KMS-11 (cell line): Measurements from ENCODE around the gene USP48.

Experiments
- H2AFZ ChIP-seq: fragments of 200-600 bp; sonication (generic); 2 replicates; pipeline ENCODE4 v1.6.1; 2016; ENCODE audit warnings: antibody characterized with exemption, mixed run types, low read depth
- H3K27ac ChIP-seq: fragments of 200-600 bp; sonication (generic); 2 replicates; pipeline ENCODE4 v1.6.1; 2016; ENCODE audit warnings: mild to moderate bottlenecking, mixed run types
- H3K27me3 ChIP-seq: fragments of 200-600 bp; sonication (generic); 2 replicates; pipeline ENCODE4 v1.6.1; 2017; ENCODE audit warnings: mild to moderate bottlenecking, low read depth, mixed run types, moderate library complexity; ENCODE audit not compliant: insufficient read depth
- H3K36me3 ChIP-seq: fragments of 200-600 bp; sonication (generic); 2 replicates; pipeline ENCODE4 v1.6.1; 2017; ENCODE audit warnings: mild to moderate bottlenecking, mixed run types; ENCODE audit not compliant: insufficient read depth
- H3K4me1 ChIP-seq: fragments of 200-600 bp; sonication (generic); 2 replicates; pipeline ENCODE4 v1.6.1; 2016; ENCODE audit warnings: mild to moderate bottlenecking, low read depth, mixed run types; ENCODE audit not compliant: poor library complexity, severe bottlenecking
- H3K4me2 ChIP-seq: fragments of 200-600 bp; sonication (generic); 2 replicates; pipeline ENCODE4 v1.7.0; 2016; ENCODE audit warnings: mild to moderate bottlenecking, mixed run types
- H3K4me3 ChIP-seq: fragments of 200-600 bp; sonication (generic); IDR thresholded peaks from 2 replicates; pipeline ENCODE4 v1.6.1; 2017; ENCODE audit warnings: low read depth, low read length, mixed read lengths; ENCODE audit not compliant: insufficient read depth
- H3K79me2 ChIP-seq: fragments of 200-600 bp; sonication (generic); 2 replicates; pipeline ENCODE4 v1.6.1; 2016; ENCODE audit warnings: low read depth, mixed run types; ENCODE audit not compliant: insufficient read depth
- H3K9ac ChIP-seq: fragments of 200-600 bp; sonication (generic); 2 replicates; pipeline ENCODE4 v1.6.1; 2016; ENCODE audit warnings: mild to moderate bottlenecking, mixed run types
- H4K20me1 ChIP-seq: fragments of 200-600 bp; sonication (generic); 2 replicates; pipeline ENCODE4 v1.6.1; 2016; ENCODE audit warnings: mild to moderate bottlenecking, mixed run types; ENCODE audit not compliant: insufficient read depth
- TF ChIP-seq, protein P1 (sequence below): fragments of 200-600 bp; sonication (generic); conservative IDR thresholded peaks from 2 replicates; pipeline ENCODE4 v1.6.1; 2017; ENCODE audit warnings: low read depth, mild to moderate bottlenecking, antibody characterized with exemption, low read length, moderate library complexity, mixed read lengths

The USP48 gene

DNA sequence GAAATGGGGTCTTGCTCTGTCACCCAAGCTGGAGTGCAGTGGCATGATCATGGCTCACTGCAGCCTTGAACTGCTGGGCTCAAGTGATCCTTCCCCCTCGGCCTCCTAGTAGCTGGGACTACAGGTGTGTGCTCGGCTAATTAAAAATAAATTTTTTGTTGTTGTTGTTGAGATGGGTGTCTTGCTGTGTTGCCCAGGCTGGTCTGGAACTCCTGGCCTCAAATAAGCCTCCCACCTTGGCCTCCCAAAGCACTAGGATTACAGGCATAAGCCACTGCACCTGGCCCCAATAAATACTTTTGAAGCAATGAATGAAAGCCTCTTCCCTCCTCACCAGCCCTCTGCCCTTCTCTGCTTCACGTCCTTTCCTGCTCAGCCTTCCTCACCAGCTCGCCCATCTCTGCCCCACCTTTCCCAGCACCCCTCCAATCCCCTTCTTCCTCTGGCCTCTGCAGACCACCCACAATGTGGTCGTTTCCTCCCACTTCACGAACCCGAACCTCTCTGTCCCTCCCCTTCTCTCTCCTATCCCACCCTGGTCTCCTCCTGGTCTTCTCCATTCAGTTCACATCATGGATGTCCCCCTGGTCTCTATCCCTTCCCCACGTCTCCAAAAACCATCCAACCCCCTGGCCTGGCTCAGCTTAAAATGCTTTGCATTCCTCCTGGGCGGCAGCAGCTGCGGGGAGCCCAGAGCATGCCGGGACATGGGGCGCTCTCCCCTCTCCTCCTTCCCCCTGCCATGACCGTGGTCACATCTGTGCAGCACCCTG is 152.2 kb downstream of the USP48 start:
- H4K20me1 ChIP-seq: no peaks in the 10 kb centered on the region
- H3K9ac ChIP-seq: no peak overlapping the region
- no peak overlapping the region for H3K4me3 ChIP-seq
- H3K27me3 ChIP-seq: peaks cover 74% of the 10 kb centered on the region
- H3K79me2 ChIP-seq: no peaks in the 10 kb centered on the region
- H3K36me3 ChIP-seq: no peaks in the 10 kb centered on the region
- TF ChIP-seq, protein P1, sequence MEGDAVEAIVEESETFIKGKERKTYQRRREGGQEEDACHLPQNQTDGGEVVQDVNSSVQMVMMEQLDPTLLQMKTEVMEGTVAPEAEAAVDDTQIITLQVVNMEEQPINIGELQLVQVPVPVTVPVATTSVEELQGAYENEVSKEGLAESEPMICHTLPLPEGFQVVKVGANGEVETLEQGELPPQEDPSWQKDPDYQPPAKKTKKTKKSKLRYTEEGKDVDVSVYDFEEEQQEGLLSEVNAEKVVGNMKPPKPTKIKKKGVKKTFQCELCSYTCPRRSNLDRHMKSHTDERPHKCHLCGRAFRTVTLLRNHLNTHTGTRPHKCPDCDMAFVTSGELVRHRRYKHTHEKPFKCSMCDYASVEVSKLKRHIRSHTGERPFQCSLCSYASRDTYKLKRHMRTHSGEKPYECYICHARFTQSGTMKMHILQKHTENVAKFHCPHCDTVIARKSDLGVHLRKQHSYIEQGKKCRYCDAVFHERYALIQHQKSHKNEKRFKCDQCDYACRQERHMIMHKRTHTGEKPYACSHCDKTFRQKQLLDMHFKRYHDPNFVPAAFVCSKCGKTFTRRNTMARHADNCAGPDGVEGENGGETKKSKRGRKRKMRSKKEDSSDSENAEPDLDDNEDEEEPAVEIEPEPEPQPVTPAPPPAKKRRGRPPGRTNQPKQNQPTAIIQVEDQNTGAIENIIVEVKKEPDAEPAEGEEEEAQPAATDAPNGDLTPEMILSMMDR: no peak
- no peak overlapping the region for H3K27ac ChIP-seq
- no peaks in the 10 kb centered on the region for H3K4me1 ChIP-seq
- H2AFZ ChIP-seq: no peak overlapping the region
- no peak overlapping the region for H3K4me2 ChIP-seq

DNA sequence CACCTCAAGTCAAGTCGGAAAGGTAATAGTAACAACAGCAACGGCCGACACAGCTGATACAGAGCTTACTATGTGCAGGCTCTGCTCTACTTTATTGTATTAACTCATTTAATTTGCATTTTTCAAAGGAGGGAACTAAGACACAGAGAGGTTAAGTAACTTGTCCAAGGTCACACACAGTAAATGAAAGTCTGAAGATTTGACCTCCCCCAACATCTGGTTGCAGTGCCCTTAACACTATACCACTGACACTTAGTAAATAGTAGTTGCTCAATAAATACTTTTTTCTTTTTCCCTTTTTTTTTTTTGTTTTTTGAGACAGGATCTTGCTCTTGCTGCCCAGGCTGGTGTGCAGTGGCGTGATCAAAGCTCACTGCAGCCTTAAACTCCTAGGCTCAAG is 153.0 kb downstream of the USP48 start:
- H3K9ac ChIP-seq: no peak overlapping the region
- H3K79me2 ChIP-seq: no peaks in the 10 kb centered on the region
- H3K4me3 ChIP-seq: no peak overlapping the region
- peaks cover 73% of the 10 kb centered on the region for H3K27me3 ChIP-seq
- no peak overlapping the region for H3K4me2 ChIP-seq
- H4K20me1 ChIP-seq: no peaks in the 10 kb centered on the region
- TF ChIP-seq, protein P1: no peak
- H3K36me3 ChIP-seq: no peaks in the 10 kb centered on the region
- H2AFZ ChIP-seq: no peak overlapping the region
- no peak overlapping the region for H3K27ac ChIP-seq
- no peaks in the 10 kb centered on the region for H3K4me1 ChIP-seq

DNA sequence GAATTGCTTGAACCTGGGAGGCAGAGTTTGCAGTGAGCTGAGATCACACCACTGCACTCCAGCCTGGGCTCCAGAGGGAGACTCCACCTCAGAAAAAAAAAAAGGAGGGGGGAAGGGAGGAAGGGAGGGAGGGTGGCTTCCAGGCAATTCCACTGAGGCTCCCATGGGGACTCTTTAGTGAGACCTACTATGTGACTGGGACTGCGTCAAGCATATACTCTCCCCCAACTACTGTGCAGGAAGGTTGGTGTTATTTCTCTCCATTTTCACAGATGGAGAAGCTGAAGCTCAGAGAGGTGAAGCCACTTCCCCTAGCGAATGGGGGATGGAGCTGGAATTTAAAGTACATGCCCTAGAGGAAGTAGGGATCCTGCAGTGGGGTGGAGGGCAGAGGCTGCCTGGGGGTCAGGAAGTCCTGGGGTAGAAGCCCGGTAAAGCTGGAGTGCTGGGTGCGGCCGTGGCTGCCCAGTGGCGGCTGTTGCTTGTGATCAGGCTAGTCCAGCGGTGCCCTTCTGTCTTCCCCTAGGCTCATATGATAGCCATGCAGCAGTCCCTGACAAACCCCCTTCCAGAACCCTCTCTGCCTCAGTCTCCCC is 154.1 kb downstream of the USP48 start:
- Histone ChIP-seq H3K9ac (no peak overlapping the region), H3K4me3 (no peak overlapping the region), H3K4me2 (no peak overlapping the region), H3K4me1 (no peaks in the 10 kb centered on the region), H3K79me2 (no peaks in the 10 kb centered on the region), H3K27ac (no peak overlapping the region), H3K27me3 (peaks cover 69% of the 10 kb centered on the region), H4K20me1 (no peaks in the 10 kb centered on the region), H2AFZ (no peak overlapping the region), H3K36me3 (no peaks in the 10 kb centered on the region)
- TF ChIP-seq, protein P1: no peak
